ENCODE data around the gene ADAM12. TPM values are rescaled to one million over a fixed set of nuclear protein-coding genes. Genes with fewer than 3 reads are reported as not detected.

Gene ADAM12
- total RNA-seq, 2 experiments from 2014 or later: 1.2 to 1.5 TPM

- POLR2A ChIA-PET: no interaction called here
- H3K4me1 Mint-ChIP-seq (ENCODE audit: low read depth): no peaks in the 10 kb centered on the region
- H3K9me3 Mint-ChIP-seq: no peaks in the 10 kb centered on the region
- intact Hi-C loops (cut with DNase I, micrococcal nuclease): no loop called here
- H3K27me3 Mint-ChIP-seq: no peaks in the 10 kb centered on the region
- no peak overlapping the region for H3K4me3 Mint-ChIP-seq
- Histone ChIP-seq H3K27ac (ENCODE audit: low read depth in 1 of 2, low read length in 2 of 2) (no peak overlapping the region), H3K36me3 (ENCODE audit: insufficient read depth, low read length) (no peaks in the 10 kb centered on the region), H3K27me3 (ENCODE audit: control insufficient read depth in 1 of 2, insufficient read depth in 2 of 2, low read length in 2 of 2) (no peaks in the 10 kb centered on the region), H3K9me3 (ENCODE audit: control insufficient read depth in 1 of 2, insufficient read depth in 1 of 2, low read length in 2 of 2) (peaks cover 0 to 10% of the 10 kb centered on the region in 2 experiments), H3K4me3 (ENCODE audit: low read length) (no peak overlapping the region), H3K4me1 (ENCODE audit: insufficient read depth, low read length) (no peaks in the 10 kb centered on the region)
- no peak for ATAC-seq (ENCODE audit: poor library complexity)
- no peak for TF ChIP-seq CTCF (IDR thresholded peaks at IDR 0.05)
- no peak overlapping the region for H3K27ac Mint-ChIP-seq
- DNase-seq: no peak
- H3K36me3 Mint-ChIP-seq (ENCODE audit: low read depth): no peaks in the 10 kb centered on the region
- CTCF ChIA-PET: no interaction called here
Observed at GRCh38 chr10:126331101-126331500, 57.2 kb downstream of the ADAM12 start.

- no peak for TF ChIP-seq CTCF (IDR thresholded peaks at IDR 0.05)
- H3K36me3 ChIP-seq (ENCODE audit: insufficient read depth, low read length): no peaks in the 10 kb centered on the region
- H3K27ac ChIP-seq (ENCODE audit: low read depth in 1 of 2, low read length in 2 of 2): no peak overlapping the region
- intact Hi-C loops (cut with DNase I, micrococcal nuclease): no loop called here
- H3K4me3 Mint-ChIP-seq: no peak overlapping the region
- DNase-seq (no peak), ATAC-seq (ENCODE audit: poor library complexity) (no peak)
- H3K9me3 Mint-ChIP-seq: no peaks in the 10 kb centered on the region
- POLR2A ChIA-PET: no interaction called here
- H3K4me1 ChIP-seq (ENCODE audit: insufficient read depth, low read length): no peaks in the 10 kb centered on the region
- no peak overlapping the region for H3K27ac Mint-ChIP-seq
- H3K4me1 Mint-ChIP-seq (ENCODE audit: low read depth): no peaks in the 10 kb centered on the region
- H3K36me3 Mint-ChIP-seq (ENCODE audit: low read depth): no peaks in the 10 kb centered on the region
- H3K4me3 ChIP-seq (ENCODE audit: low read length): no peak overlapping the region
- H3K27me3 Mint-ChIP-seq: no peaks in the 10 kb centered on the region
- H3K9me3 ChIP-seq (ENCODE audit: control insufficient read depth in 1 of 2, insufficient read depth in 1 of 2, low read length in 2 of 2): peaks cover 0 to 7% of the 10 kb centered on the region in 2 experiments
- H3K27me3 ChIP-seq (ENCODE audit: control insufficient read depth in 1 of 2, insufficient read depth in 2 of 2, low read length in 2 of 2): no peaks in the 10 kb centered on the region
- CTCF ChIA-PET: no interaction called here
Observed at GRCh38 chr10:126324826-126325225, 63.5 kb downstream of the ADAM12 start.

- intact Hi-C loops (cut with DNase I, micrococcal nuclease): no loop called here
- no peak for DNase-seq
- no peaks in the 10 kb centered on the region for H3K27me3 ChIP-seq (ENCODE audit: control insufficient read depth in 1 of 2, insufficient read depth in 2 of 2, low read length in 2 of 2)
- no peaks in the 10 kb centered on the region for H3K36me3 ChIP-seq (ENCODE audit: insufficient read depth, low read length)
- no peaks in the 10 kb centered on the region for H3K36me3 Mint-ChIP-seq (ENCODE audit: low read depth)
- no peak overlapping the region for H3K4me3 Mint-ChIP-seq
- ATAC-seq (ENCODE audit: poor library complexity): no peak
- H3K9me3 Mint-ChIP-seq: no peaks in the 10 kb centered on the region
- H3K4me1 Mint-ChIP-seq (ENCODE audit: low read depth): no peaks in the 10 kb centered on the region
- ChIA-PET CTCF (no interaction called here), POLR2A (no interaction called here)
- H3K27ac Mint-ChIP-seq: no peak overlapping the region
- H3K27me3 Mint-ChIP-seq: no peaks in the 10 kb centered on the region
- H3K27ac ChIP-seq (ENCODE audit: low read depth in 1 of 2, low read length in 2 of 2): no peak overlapping the region
- H3K9me3 ChIP-seq (ENCODE audit: control insufficient read depth in 1 of 2, insufficient read depth in 1 of 2, low read length in 2 of 2): peaks cover 0 to under 1% of the 10 kb centered on the region in 2 experiments
- H3K4me3 ChIP-seq (ENCODE audit: low read length): no peak overlapping the region
- TF ChIP-seq CTCF (IDR thresholded peaks at IDR 0.05): no peak
- H3K4me1 ChIP-seq (ENCODE audit: insufficient read depth, low read length): no peaks in the 10 kb centered on the region
Observed at GRCh38 chr10:126321440-126321839, 66.8 kb downstream of the ADAM12 start.

Measured in CD4-positive, alpha-beta T cell (primary cell).